HFFc6 (cell line): Measurements from ENCODE around the gene ASB2. TPM values are rescaled to one million over a fixed set of nuclear protein-coding genes. Genes with fewer than 3 reads are reported as not detected.

Experiments
- DNase-seq: peaks from one replicate; pipeline ENCODE4 v3.0.0-alpha.2; 2018
- H3K27ac Mint-ChIP-seq: 2 replicates; pipeline ENCODE4 v1.8.0; 2020; ENCODE audit warnings: mild to moderate bottlenecking, mixed read lengths
- H3K27me3 Mint-ChIP-seq: 2 replicates; pipeline ENCODE4 v1.8.0; 2021; ENCODE audit warnings: mild to moderate bottlenecking, moderate library complexity, mixed read lengths; ENCODE audit not compliant: insufficient read depth
- H3K36me3 Mint-ChIP-seq: 2 replicates; pipeline ENCODE4 v1.8.0; 2021; ENCODE audit warnings: low read depth, mixed read lengths
- H3K4me1 Mint-ChIP-seq: 2 replicates; pipeline ENCODE4 v1.8.0; 2020; ENCODE audit warnings: low read depth, mixed read lengths
- H3K4me3 Mint-ChIP-seq: 2 replicates; pipeline ENCODE4 v1.8.0; 2020; ENCODE audit warnings: mild to moderate bottlenecking, moderate library complexity, mixed read lengths
- H3K9me3 Mint-ChIP-seq: 2 replicates; pipeline ENCODE4 v1.8.0; 2020; ENCODE audit warnings: mild to moderate bottlenecking, mixed read lengths
- total RNA-seq, 6 experiments: library from RNA; stranded (reverse); fragmentation: NEBNext Ultra II Directional; extraction: Animal tissue kit (Norgen Biotek cat#: 25700); gene quantifications; 2 replicates in 1 of 6; 3 replicates in 5 of 6; pipeline ENCODE4 v1.2.3, GENCODE V29; 2021
- TF ChIP-seq, protein P1 (sequence below): fragments of 200-600 bp; sonication (generic); IDR thresholded peaks from 2 replicates; pipeline ENCODE4 v1.5.0; 2021; ENCODE audit warnings: antibody characterized with exemption, mild to moderate bottlenecking

ASB2 gene
- total RNA-seq, 6 experiments from 2014 or later: not detected

DNA sequence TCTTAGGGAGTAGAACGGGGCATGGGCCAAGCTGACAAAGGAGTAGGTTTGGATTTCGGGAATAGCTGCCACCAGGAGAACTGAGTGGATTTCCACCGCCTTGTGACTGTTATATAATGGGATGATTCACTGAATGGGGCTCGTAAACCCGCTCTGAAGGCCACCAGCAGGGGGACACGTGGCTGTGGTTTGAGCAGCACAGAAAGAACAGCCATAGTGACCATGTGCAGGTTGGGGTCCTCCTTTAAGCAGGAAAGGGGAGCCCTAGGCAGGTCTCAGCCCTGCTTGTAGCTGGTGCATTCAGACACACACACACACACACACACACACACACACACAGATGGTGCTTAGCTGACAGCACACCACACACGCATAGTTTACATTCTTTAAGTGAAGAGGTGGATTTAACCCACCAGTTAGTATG lies 8.6 kb upstream of the ASB2 start:
- no peaks in the 10 kb centered on the region; the same call in 1 of the 2 replicates for H3K27me3 Mint-ChIP-seq
- H3K36me3 Mint-ChIP-seq: no peaks in the 10 kb centered on the region
- no peaks in the 10 kb centered on the region for H3K9me3 Mint-ChIP-seq
- H3K4me1 Mint-ChIP-seq: peaks cover 45% of the 10 kb centered on the region
- peak; percentile 80 for DNase-seq
- no peak overlapping the region for H3K4me3 Mint-ChIP-seq
- peak overlapping the region; percentile 83 for H3K27ac Mint-ChIP-seq
- TF ChIP-seq, protein P1, sequence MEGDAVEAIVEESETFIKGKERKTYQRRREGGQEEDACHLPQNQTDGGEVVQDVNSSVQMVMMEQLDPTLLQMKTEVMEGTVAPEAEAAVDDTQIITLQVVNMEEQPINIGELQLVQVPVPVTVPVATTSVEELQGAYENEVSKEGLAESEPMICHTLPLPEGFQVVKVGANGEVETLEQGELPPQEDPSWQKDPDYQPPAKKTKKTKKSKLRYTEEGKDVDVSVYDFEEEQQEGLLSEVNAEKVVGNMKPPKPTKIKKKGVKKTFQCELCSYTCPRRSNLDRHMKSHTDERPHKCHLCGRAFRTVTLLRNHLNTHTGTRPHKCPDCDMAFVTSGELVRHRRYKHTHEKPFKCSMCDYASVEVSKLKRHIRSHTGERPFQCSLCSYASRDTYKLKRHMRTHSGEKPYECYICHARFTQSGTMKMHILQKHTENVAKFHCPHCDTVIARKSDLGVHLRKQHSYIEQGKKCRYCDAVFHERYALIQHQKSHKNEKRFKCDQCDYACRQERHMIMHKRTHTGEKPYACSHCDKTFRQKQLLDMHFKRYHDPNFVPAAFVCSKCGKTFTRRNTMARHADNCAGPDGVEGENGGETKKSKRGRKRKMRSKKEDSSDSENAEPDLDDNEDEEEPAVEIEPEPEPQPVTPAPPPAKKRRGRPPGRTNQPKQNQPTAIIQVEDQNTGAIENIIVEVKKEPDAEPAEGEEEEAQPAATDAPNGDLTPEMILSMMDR: peak; percentile 74

DNA sequence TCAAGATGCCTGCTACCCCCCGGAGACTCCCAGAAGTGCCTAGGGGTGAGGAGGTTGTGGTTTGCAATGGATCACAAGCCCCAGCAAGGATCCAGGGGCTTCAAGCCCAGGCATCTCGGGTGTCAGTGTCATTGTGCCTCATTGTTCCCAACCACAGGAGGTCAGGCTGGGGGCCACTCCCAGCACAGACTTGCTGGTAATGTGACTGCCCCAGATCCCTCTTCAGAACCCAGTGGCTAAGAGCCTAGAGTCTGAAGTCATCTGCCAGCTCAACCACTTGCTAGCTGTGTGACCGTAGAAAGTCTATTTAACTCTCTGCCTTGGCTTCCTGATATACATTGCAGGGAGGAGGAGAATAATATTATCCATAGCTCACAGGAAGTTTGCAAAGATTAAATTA lies 7.7 kb upstream of the ASB2 start:
- H3K4me1 Mint-ChIP-seq: peaks cover 45% of the 10 kb centered on the region
- TF ChIP-seq, protein P1: no peak
- H3K36me3 Mint-ChIP-seq: no peaks in the 10 kb centered on the region
- no peaks in the 10 kb centered on the region for H3K9me3 Mint-ChIP-seq
- H3K4me3 Mint-ChIP-seq: no peak overlapping the region
- DNase-seq: peak; percentile 50
- H3K27me3 Mint-ChIP-seq: no peaks in the 10 kb centered on the region; the same call in 1 of the 2 replicates
- H3K27ac Mint-ChIP-seq: no peak overlapping the region

DNA sequence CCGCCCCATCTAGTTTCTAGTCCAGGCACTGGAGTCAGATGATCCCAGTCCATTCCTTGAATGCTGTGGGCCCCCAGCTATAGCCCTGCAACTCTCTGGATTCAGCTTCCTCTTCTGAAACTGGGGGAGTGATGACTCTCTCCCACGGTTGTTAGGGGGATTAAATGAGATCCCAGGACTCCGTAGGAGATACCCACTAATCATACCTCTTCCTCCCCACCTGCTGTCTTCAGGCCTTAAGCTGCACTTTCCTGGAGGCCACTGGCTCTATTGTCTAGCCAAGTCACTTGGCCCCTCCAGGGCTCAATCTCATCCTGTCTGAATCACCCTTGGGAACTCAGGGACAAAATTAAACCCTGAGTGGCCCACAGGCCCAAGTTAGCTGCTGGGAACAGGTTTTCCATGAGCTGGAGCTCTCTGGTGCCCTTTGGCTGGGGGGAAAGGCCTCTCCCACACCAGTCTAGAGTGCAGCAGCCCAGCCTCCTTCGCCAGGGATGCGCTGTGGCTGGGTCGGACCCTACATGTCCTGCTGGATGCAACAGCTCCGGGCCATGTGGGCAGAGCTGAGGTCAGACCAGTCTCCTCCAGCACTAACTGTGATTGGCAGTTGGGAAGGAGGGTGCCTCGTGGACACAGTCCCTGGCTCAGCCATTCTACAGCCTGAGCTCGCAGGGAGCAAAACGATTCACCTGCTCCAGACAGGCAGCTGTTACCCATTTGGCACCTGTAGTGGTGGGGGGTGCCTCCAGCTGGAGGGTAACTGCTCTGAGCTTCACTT lies 6.0 kb upstream of the ASB2 start:
- Mint-ChIP-seq H3K4me3 (no peak overlapping the region), H3K4me1 (peaks cover 45% of the 10 kb centered on the region), H3K27me3 (peaks cover 5% of the 10 kb centered on the region), H3K27ac (no peak overlapping the region), H3K9me3 (no peaks in the 10 kb centered on the region), H3K36me3 (no peaks in the 10 kb centered on the region)
- TF ChIP-seq, protein P1: no peak
- DNase-seq: no peak

DNA sequence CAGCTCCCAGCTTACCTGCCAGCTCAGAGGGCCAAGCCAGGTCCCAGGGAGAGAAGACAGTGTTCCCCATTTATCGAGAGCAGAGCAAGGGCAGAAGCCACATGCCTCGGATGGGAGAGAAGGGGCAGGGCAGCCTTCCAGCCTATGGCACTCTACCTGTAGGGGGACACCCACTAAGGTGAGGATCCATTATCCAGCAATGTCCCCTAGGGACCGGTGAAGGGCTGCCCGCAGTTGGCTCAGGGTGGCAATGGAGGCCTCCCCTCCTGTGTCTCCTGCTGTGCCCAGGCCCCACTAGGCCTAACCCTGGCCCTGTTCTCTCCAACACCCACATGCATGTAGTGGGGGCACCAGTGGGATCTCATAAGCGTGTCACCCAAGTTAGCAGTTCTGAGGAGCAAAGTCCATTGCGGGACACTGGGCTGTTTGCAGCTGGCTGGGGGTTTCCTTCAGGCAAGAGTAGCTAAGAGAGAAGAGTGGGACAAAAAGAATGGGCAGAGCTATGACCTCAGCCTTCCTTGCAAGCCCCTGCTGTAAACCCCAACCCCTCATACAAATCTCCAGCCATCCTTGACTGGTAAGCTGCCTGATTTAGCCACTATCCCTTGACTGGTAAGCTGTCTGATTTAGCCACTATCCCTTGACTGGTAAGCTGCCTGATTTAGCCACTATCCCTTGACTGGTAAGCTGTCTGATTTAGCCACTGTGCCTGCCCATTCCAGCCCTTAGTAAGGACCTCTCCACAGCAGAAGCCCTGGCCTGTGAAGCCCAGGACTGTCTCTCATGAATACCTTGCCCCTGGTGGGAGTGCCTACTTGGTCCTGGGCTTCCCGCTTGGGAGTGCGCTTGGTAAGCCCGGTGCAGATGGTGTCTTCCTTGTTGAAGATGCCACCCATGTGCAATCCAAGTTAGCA lies 5.2 kb upstream of the ASB2 start:
- no peak for DNase-seq
- H3K9me3 Mint-ChIP-seq: no peaks in the 10 kb centered on the region
- TF ChIP-seq, protein P1: no peak
- no peak overlapping the region for H3K27ac Mint-ChIP-seq
- H3K4me3 Mint-ChIP-seq: no peak overlapping the region
- no peaks in the 10 kb centered on the region for H3K36me3 Mint-ChIP-seq
- peaks cover 39% of the 10 kb centered on the region for H3K4me1 Mint-ChIP-seq
- peaks cover 8% of the 10 kb centered on the region for H3K27me3 Mint-ChIP-seq

DNA sequence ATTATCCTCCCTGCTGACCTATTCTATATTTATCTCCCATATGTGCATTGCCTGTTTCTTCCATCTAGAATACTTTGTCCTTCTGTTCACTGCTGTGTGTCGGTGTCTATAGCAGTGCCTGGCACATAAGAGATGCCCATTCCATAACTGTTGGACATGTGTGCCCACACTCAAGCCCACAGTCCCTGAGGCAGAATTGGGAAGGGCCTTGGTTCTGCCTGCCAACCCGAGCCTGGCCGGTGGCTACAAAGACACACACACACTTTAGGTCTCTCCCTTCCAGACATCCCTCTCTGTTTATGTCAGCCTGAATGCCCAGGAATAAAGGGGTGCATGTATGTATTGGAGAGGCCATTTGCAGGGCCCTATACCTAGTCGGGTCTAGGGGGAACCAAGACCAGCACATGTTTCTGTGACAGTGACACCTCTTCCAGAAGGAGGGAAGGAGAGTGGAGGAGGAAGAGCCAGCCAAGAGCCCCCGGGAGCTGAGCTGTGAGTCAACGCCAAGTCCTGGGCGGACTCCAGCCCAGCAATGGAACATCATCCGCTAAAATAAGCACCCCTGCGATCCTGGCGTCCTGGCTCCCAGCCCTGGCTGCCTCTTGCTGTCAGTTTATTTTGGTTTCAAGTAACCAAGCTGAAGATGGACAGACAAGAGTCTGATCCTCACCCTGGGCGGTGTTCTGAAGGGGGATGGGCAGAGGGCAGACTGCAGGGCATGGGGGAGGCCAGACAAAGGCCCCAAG lies 4.3 kb upstream of the ASB2 start:
- Mint-ChIP-seq H3K27ac (peak overlapping the region; percentile 26; the same call in 1 of the 2 replicates), H3K9me3 (no peaks in the 10 kb centered on the region)
- no peak for DNase-seq

More for the DNA sequence above, 4.3 kb upstream of the ASB2 start:
- TF ChIP-seq, protein P1: no peak
- H3K27me3 Mint-ChIP-seq: peaks cover 9% of the 10 kb centered on the region
- no peak overlapping the region for H3K4me3 Mint-ChIP-seq
- H3K36me3 Mint-ChIP-seq: no peaks in the 10 kb centered on the region
- H3K4me1 Mint-ChIP-seq: peaks cover 39% of the 10 kb centered on the region
